Panc1 (cell line): ENCODE results near the gene HARBI1. TPM values are rescaled to one million over a fixed set of nuclear protein-coding genes. Genes with fewer than 3 reads are reported as not detected.

Experiments used
- ATAC-seq: fragments of 200-7000 bp; cut with Tn5 transposase; 2 replicates; pipeline ENCODE4 v1.9.1; 2020; ENCODE audit warnings: mild to moderate bottlenecking, moderate library complexity
- BruUV-seq: library from RNA; stranded (reverse); fragments of 400-500 nt; replicated peaks from 2 replicates; lab custom pipeline; 2021; lab: Mats Ljungman, UMichigan
- CTCF ChIA-PET: fragments of 300-600 bp; sonication (Branson Sonifier 250); formaldehyde crosslinking; loops from one replicate; lab custom pipeline; 2022; ENCODE audit warnings: antibody characterized with exemption; lab: Charles Lee
- POLR2A ChIA-PET: fragments of 300-600 bp; sonication (Branson Sonifier 250); formaldehyde crosslinking; loops from one replicate; lab custom pipeline; 2022; ENCODE audit warnings: antibody characterized with exemption; lab: Charles Lee
- DNase-seq: peaks from one replicate; pipeline ENCODE4 v3.0.0-alpha.2; 2010; ENCODE audit warnings: low read depth, low spot score
- H3K27ac ChIP-seq: 2 replicates; pipeline ENCODE4 v1.5.1; 2011; ENCODE audit warnings: mild to moderate bottlenecking, low read length, inconsistent platforms
- H3K27me3 ChIP-seq: fragments of 200-500 bp; sonication (Bioruptor generic); 2 replicates; pipeline ENCODE4 v1.6.0; 2014; ENCODE audit warnings: low read length, inconsistent platforms; ENCODE audit not compliant: control insufficient read depth, insufficient read depth
- H3K36me3 ChIP-seq: fragments of 200-500 bp; sonication (Bioruptor generic); 2 replicates; pipeline ENCODE4 v1.5.1; 2014; ENCODE audit warnings: inconsistent platforms, mild to moderate bottlenecking, low read length, moderate library complexity; ENCODE audit not compliant: control insufficient read depth, insufficient read depth
- H3K4me1 ChIP-seq: 2 replicates; pipeline ENCODE4 v1.5.1; 2011; ENCODE audit warnings: inconsistent platforms, mild to moderate bottlenecking, low read length, moderate library complexity; ENCODE audit not compliant: control insufficient read depth, insufficient read depth
- H3K4me3 ChIP-seq, 2 experiments: 2 replicates each; pipeline ENCODE4 v1.5.1; 2011 to 2012; ENCODE audit warnings: low read depth in 2 of 2, low read length in 2 of 2, mild to moderate bottlenecking in 2 of 2, inconsistent platforms in 1 of 2, moderate library complexity in 1 of 2
- H3K9me3 ChIP-seq: fragments of 200-500 bp; sonication (Bioruptor generic); 2 replicates; pipeline ENCODE4 v1.5.1; 2014; ENCODE audit warnings: low read depth, mild to moderate bottlenecking, inconsistent platforms, low read length, moderate library complexity; ENCODE audit not compliant: control insufficient read depth, insufficient read depth
- CTCF ChIP-seq: fragments of 450-650 bp; IDR thresholded peaks from 2 replicates; pipeline ENCODE4 v1.5.1; 2017; ENCODE audit warnings: mild to moderate bottlenecking
- POLR2AphosphoS5 ChIP-seq: IDR thresholded peaks from 2 replicates; pipeline ENCODE4 v1.6.1; 2012; ENCODE audit warnings: mild to moderate bottlenecking, low read depth, low read length, moderate library complexity
- REST ChIP-seq, 2 experiments: IDR thresholded peaks; 2 replicates each; pipeline ENCODE4 v1.6.1; 2011 to 2012; ENCODE audit warnings: low read depth in 2 of 2, control low read depth in 1 of 2, low read length in 1 of 2, mild to moderate bottlenecking in 1 of 2, moderate library complexity in 1 of 2; ENCODE audit not compliant: insufficient read depth in 1 of 2
- SIN3A ChIP-seq: IDR thresholded peaks from 2 replicates; pipeline ENCODE4 v1.6.1; 2012; ENCODE audit warnings: low read depth, mild to moderate bottlenecking, low read length, moderate library complexity, borderline replicate concordance; ENCODE audit not compliant: insufficient read depth
- TCF7L2 ChIP-seq: IDR thresholded peaks from 2 replicates; pipeline ENCODE4 v1.6.1; 2011; ENCODE audit warnings: mild to moderate bottlenecking, low read depth, low read length, inconsistent platforms
- in situ Hi-C: cut with HindIII; loops from 2 replicates; pipeline ENCODE4 v1.10.0; 2016; ENCODE audit warnings: low sequenced_read_pairs, low pct_unique_long_range_greater_than_20kb
- intact Hi-C: fragments of 100-400 bp; cut with micrococcal nuclease; formaldehyde crosslinking; loops from one replicate; pipeline ENCODE4 v1.10.0; 2022; ENCODE audit not compliant: unreplicated experiment
- total RNA-seq: library from RNA; stranded (reverse); gene quantifications from one replicate; pipeline ENCODE4 v1.2.1, GENCODE V29; 2021; ENCODE audit not compliant: unreplicated experiment

Gene HARBI1
- total RNA-seq, 1 experiment from 2014 or later = 6.4 TPM

GRCh38 chr11:46555267-46556054 is 61.6 kb downstream of the HARBI1 start:
- Histone ChIP-seq H3K4me3 (no peak overlapping the region), H3K27ac (peak overlapping the region; percentile 96), H3K4me1 (peaks cover 68% of the 10 kb centered on the region), H3K27me3 (no peaks in the 10 kb centered on the region), H3K9me3 (no peaks in the 10 kb centered on the region), H3K36me3 (no peaks in the 10 kb centered on the region)
- ChIA-PET CTCF (no interaction called here), POLR2A (interaction anchor here (0.5 to 1.1 kb wide), 3 partner anchors 17 to 63 kb away, joined by 3 read pairs; no protein-coding TSS in a partner anchor)
- intact Hi-C loops = no loop called here
- in situ Hi-C loops = no loop called here
- DNase-seq (no peak), ATAC-seq (no peak)
- TF ChIP-seq TCF7L2 = no peak
- no peak for TF ChIP-seq SIN3A
- TF ChIP-seq POLR2AphosphoS5 = no peak
- no peak for TF ChIP-seq CTCF
- TF ChIP-seq REST (IDR thresholded peaks at IDR 0.05; ENCODE audit: insufficient read depth in 1 of 2, low read depth in 2 of 2, low read length in 1 of 2) = no peak
- no TSS peak for BruUV-seq

- TF ChIP-seq POLR2AphosphoS5 (peak; percentile 72; the same call in 1 of the 2 replicates), REST (IDR thresholded peaks at IDR 0.05; ENCODE audit: insufficient read depth in 1 of 2, low read depth in 2 of 2, low read length in 1 of 2) (no peak), TCF7L2 (peak; percentile 89), SIN3A (0 out of 2 replicates have a peak, but pooled peaks have one; percentile 26), CTCF (no peak)
- intact Hi-C loops (loop anchor here (5.0 kb wide), 1 partner anchor 63 kb away; the partner anchor contains the start of genes ATG13 and HARBI1), in situ Hi-C loops (no loop called here)
- CTCF ChIA-PET = no interaction called here
- H3K4me1 ChIP-seq = peaks cover 68% of the 10 kb centered on the region
- no peaks in the 10 kb centered on the region for H3K27me3 ChIP-seq
- DNase-seq = peak; percentile 89
- peak; percentile 79 for ATAC-seq
- H3K27ac ChIP-seq = peak overlapping the region; percentile 96
- peak overlapping the region in 1 of 2 experiments; percentile 7; a peak in 2 of 4 replicates for H3K4me3 ChIP-seq
- TSS peak; percentile 81 for BruUV-seq
- no peaks in the 10 kb centered on the region for H3K36me3 ChIP-seq
- H3K9me3 ChIP-seq = no peaks in the 10 kb centered on the region
- POLR2A ChIA-PET = interaction anchor here (0.5 to 0.7 kb wide), 2 partner anchors 64 to 623 kb away, joined by 3 read pairs; no protein-coding TSS in a partner anchor
These were observed 62.5 kb downstream of the HARBI1 start for GRCh38 chr11:46554213-46555147.
